HepG2 (cell line): ENCODE measurements around the gene BRCA1. TPM values are rescaled to one million over a fixed set of nuclear protein-coding genes. Genes with fewer than 3 reads are reported as not detected.
A peak's percentile ranks its signal among the peaks of the same experiment; 100 is the strongest.

ENCODE experiments used
- AGO1 ChIP-seq: fragments of 200-400 bp; formaldehyde crosslinking; IDR thresholded peaks from 2 replicates; pipeline ENCODE4 v1.6.1; 2017; ENCODE audit warnings: mild to moderate bottlenecking, low read depth, low read length, moderate library complexity; ENCODE audit not compliant: poor library complexity, severe bottlenecking
- CEBPB ChIP-seq: IDR thresholded peaks from 2 replicates; pipeline ENCODE4 v1.6.1; 2011; ENCODE audit warnings: low read depth, low read length, improper control_type of control experiment, borderline replicate concordance
- DR1 ChIP-seq: sonication (generic); formaldehyde crosslinking; IDR thresholded peaks from 2 replicates; pipeline ENCODE4 v1.8.0; 2021; ENCODE audit warnings: mild to moderate bottlenecking, missing genetic modification reagents, inconsistent platforms
- ELF3 ChIP-seq: IDR thresholded peaks from 2 replicates; pipeline ENCODE4 v1.6.1; 2016; ENCODE audit warnings: missing genetic modification reagents, missing compliant biosample characterization
- HDAC6 ChIP-seq: fragments of 200-600 bp; sonication (generic); IDR thresholded peaks from 2 replicates; pipeline ENCODE4 v1.7.0; 2017; ENCODE audit warnings: mild to moderate bottlenecking, antibody characterized with exemption, low read length, low read depth
- HOXA9 ChIP-seq: sonication (generic); formaldehyde crosslinking; IDR thresholded peaks from 2 replicates; pipeline ENCODE4 v1.8.1; 2022; ENCODE audit warnings: missing genetic modification reagents, mild to moderate bottlenecking, moderate library complexity, borderline replicate concordance
- KDM6A ChIP-seq: IDR thresholded peaks from 2 replicates; pipeline ENCODE4 v1.6.1; 2016; ENCODE audit warnings: low read depth
- MYC ChIP-seq: sonication (generic); formaldehyde crosslinking; IDR thresholded peaks from 2 replicates; pipeline ENCODE4 v1.9.0; 2021; ENCODE audit warnings: missing genetic modification reagents, borderline replicate concordance
- SOX13 ChIP-seq, 3 experiments: fragments of 450-650 bp in 1 of 3; sonication (generic) in 1 of 3; formaldehyde crosslinking in 1 of 3; IDR thresholded peaks in 2 of 3; conservative IDR thresholded peaks in 1 of 3; 2 replicates each; pipeline versions ENCODE4 v1.5.0 to v1.6.1; 2016 to 2020; ENCODE audit warnings: antibody characterized with exemption in 1 of 3, mild to moderate bottlenecking in 1 of 3, missing compliant biosample characterization in 1 of 3, missing genetic modification reagents in 1 of 3, moderate library complexity in 1 of 3
- SOX5 ChIP-seq: IDR thresholded peaks from 2 replicates; pipeline ENCODE4 v1.6.1; 2016; ENCODE audit warnings: borderline replicate concordance
- STAG1 ChIP-seq: sonication (generic); formaldehyde crosslinking; IDR thresholded peaks from 2 replicates; pipeline ENCODE4 v1.4.0; 2020; ENCODE audit warnings: missing genetic modification reagents
- TBL1XR1 ChIP-seq: fragments of 150-350 bp; IDR thresholded peaks from 2 replicates; pipeline ENCODE4 v1.6.1; 2014; ENCODE audit warnings: borderline replicate concordance, low read length; ENCODE audit not compliant: partially characterized antibody
- XBP1 ChIP-seq: sonication (generic); formaldehyde crosslinking; IDR thresholded peaks from 2 replicates; pipeline ENCODE4 v1.5.0; 2020; ENCODE audit warnings: missing genetic modification reagents
- ZFP82 ChIP-seq: sonication (generic); formaldehyde crosslinking; IDR thresholded peaks from 2 replicates; pipeline ENCODE4 v1.5.1; 2020; ENCODE audit warnings: mild to moderate bottlenecking, missing genetic modification reagents, borderline replicate concordance
- ZNF530 ChIP-seq: sonication (generic); formaldehyde crosslinking; IDR thresholded peaks from 2 replicates; pipeline ENCODE4 v1.5.0; 2020; ENCODE audit warnings: low read depth, mild to moderate bottlenecking, missing genetic modification reagents
- ZNF615 ChIP-seq: sonication (generic); formaldehyde crosslinking; IDR thresholded peaks from 2 replicates; pipeline ENCODE4 v1.5.0; 2020; ENCODE audit warnings: mild to moderate bottlenecking, missing genetic modification reagents, borderline replicate concordance
- polyA plus RNA-seq, 8 experiments: library from polyadenylated mRNA; depleted of rRNA in 3 of 8; stranded (reverse) in 7 of 8; unstranded in 1 of 8; fragments of >200 nt; fragmentation: Illumina TruSeq in 4 of 8; extraction: Trizol in 4 of 8; gene quantifications; 2 replicates each; pipeline versions ENCODE4 v1.2.1 to v1.2.3, GENCODE V29; 2011 to 2016; ENCODE audit warnings: low read depth in 4 of 8, missing spikeins in 1 of 8, mixed read lengths in 1 of 8; ENCODE audit not compliant: insufficient read depth in 1 of 8
- total RNA-seq, 5 experiments: library from RNA; depleted of rRNA; stranded (reverse); fragments of >200 nt; fragmentation: Illumina TruSeq; extraction: Trizol; gene quantifications; 2 replicates each; pipeline ENCODE4 v1.2.3, GENCODE V29; 2016; ENCODE audit warnings: low read depth in 1 of 5
- TF ChIP-seq, protein P1 (sequence below): sonication (generic); formaldehyde crosslinking; IDR thresholded peaks from 2 replicates; pipeline ENCODE4 v1.5.1; 2020; ENCODE audit warnings: mild to moderate bottlenecking, missing genetic modification reagents, borderline replicate concordance
- TF ChIP-seq, protein P2 (sequence below): sonication (generic); formaldehyde crosslinking; IDR thresholded peaks from 2 replicates; pipeline ENCODE4 v1.4.0; 2020; ENCODE audit warnings: missing genetic modification reagents, borderline replicate concordance
- TF ChIP-seq, protein P3 (sequence below): sonication (generic); formaldehyde crosslinking; IDR thresholded peaks from 2 replicates; pipeline ENCODE4 v1.5.1; 2020; ENCODE audit warnings: mild to moderate bottlenecking, missing genetic modification reagents

BRCA1 gene
- total and polyA plus RNA-seq, 2 of the 13 experiments (the other 11 are each of a cell fraction or from before 2014, with no cell fraction given) = 13.3 to 37.5 TPM

DNA sequence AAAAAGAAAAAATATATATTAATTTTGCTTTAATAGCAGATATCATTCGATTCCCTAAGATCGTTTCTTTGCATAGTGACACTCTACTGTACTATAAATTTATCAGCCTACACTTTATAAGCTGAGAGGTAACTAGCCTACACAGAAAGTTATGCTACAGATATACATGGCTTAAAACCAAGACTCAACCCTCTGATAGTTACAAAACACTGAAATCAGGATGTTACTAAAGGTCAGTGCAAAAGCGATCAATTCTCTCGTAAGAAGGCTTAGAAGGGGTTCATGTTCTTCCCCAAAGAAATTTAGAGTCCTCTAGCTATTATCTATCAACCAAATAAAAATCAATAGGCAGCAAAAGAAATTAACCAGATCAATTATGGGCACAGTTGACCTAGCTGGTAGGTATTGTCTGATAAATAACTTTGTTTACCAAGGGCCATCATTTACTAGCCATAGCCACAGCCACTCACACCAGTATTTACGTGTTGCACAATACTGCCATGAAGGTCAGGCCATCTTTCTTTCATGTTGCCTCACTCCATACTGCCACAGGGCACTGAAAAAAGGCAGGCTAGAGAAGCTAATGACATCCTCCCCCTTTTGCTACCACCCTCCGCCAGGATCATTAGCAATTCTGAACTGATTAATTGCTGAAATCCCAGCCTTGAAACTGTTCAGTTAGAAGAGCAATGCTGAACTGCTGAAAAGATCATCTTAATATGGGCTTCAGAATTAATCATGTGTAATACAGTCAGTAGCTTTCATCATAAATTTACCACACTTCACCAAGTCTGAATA lies 56.4 kb downstream of the BRCA1 start (continued):
- peak; percentile 10; the same call in 1 of the 2 replicates for TF ChIP-seq STAG1 (CRISPR knock-in tag)
- no peak for TF ChIP-seq ZNF615
- no peak for TF ChIP-seq MYC
- no peak for TF ChIP-seq ZNF530 (CRISPR knock-in tag)
- TF ChIP-seq HOXA9 = no peak
- no peak for TF ChIP-seq ZFP82 (CRISPR knock-in tag)
- TF ChIP-seq, protein P1, sequence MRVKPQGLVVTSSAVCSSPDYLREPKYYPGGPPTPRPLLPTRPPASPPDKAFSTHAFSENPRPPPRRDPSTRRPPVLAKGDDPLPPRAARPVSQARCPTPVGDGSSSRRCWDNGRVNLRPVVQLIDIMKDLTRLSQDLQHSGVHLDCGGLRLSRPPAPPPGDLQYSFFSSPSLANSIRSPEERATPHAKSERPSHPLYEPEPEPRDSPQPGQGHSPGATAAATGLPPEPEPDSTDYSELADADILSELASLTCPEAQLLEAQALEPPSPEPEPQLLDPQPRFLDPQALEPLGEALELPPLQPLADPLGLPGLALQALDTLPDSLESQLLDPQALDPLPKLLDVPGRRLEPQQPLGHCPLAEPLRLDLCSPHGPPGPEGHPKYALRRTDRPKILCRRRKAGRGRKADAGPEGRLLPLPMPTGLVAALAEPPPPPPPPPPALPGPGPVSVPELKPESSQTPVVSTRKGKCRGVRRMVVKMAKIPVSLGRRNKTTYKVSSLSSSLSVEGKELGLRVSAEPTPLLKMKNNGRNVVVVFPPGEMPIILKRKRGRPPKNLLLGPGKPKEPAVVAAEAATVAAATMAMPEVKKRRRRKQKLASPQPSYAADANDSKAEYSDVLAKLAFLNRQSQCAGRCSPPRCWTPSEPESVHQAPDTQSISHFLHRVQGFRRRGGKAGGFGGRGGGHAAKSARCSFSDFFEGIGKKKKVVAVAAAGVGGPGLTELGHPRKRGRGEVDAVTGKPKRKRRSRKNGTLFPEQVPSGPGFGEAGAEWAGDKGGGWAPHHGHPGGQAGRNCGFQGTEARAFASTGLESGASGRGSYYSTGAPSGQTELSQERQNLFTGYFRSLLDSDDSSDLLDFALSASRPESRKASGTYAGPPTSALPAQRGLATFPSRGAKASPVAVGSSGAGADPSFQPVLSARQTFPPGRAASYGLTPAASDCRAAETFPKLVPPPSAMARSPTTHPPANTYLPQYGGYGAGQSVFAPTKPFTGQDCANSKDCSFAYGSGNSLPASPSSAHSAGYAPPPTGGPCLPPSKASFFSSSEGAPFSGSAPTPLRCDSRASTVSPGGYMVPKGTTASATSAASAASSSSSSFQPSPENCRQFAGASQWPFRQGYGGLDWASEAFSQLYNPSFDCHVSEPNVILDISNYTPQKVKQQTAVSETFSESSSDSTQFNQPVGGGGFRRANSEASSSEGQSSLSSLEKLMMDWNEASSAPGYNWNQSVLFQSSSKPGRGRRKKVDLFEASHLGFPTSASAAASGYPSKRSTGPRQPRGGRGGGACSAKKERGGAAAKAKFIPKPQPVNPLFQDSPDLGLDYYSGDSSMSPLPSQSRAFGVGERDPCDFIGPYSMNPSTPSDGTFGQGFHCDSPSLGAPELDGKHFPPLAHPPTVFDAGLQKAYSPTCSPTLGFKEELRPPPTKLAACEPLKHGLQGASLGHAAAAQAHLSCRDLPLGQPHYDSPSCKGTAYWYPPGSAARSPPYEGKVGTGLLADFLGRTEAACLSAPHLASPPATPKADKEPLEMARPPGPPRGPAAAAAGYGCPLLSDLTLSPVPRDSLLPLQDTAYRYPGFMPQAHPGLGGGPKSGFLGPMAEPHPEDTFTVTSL (CRISPR knock-in tag) = peak; percentile 97
- TF ChIP-seq ELF3 (CRISPR knock-in tag) = peak; percentile 91
- TF ChIP-seq, protein P2, sequence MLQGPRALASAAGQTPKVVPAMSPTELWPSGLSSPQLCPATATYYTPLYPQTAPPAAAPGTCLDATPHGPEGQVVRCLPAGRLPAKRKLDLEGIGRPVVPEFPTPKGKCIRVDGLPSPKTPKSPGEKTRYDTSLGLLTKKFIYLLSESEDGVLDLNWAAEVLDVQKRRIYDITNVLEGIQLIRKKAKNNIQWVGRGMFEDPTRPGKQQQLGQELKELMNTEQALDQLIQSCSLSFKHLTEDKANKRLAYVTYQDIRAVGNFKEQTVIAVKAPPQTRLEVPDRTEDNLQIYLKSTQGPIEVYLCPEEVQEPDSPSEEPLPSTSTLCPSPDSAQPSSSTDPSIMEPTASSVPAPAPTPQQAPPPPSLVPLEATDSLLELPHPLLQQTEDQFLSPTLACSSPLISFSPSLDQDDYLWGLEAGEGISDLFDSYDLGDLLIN (CRISPR knock-in tag) = no peak
- TF ChIP-seq TBL1XR1 = peak; percentile 89
- TF ChIP-seq, protein P3, sequence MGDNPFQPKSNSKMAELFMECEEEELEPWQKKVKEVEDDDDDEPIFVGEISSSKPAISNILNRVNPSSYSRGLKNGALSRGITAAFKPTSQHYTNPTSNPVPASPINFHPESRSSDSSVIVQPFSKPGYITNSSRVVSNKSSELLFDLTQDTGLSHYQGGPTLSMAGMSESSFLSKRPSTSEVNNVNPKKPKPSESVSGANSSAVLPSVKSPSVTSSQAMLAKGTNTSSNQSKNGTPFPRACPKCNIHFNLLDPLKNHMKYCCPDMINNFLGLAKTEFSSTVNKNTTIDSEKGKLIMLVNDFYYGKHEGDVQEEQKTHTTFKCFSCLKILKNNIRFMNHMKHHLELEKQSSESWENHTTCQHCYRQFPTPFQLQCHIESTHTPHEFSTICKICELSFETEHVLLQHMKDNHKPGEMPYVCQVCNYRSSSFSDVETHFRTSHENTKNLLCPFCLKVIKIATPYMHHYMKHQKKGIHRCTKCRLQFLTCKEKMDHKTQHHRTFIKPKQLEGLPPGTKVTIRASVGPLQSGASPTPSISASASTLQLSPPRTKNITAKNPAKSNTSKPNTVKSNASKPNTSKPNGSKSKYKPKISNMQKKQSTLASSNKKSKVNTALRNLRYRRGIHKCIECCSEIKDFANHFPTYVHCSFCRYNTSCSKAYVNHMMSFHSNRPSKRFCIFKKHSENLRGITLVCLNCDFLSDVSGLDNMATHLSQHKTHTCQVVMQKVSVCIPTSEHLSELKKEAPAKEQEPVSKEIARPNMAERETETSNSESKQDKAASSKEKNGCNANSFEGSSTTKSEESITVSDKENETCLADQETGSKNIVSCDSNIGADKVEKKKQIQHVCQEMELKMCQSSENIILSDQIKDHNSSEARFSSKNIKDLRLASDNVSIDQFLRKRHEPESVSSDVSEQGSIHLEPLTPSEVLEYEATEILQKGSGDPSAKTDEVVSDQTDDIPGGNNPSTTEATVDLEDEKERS (CRISPR knock-in tag) = peak; percentile 72; the same call in 1 of the 2 replicates
- peak; percentile 81 for TF ChIP-seq SOX13 (IDR thresholded peaks at IDR 0.05)
- peak in 1 of 2 experiments; percentile 96; a peak in 2 of 4 replicates for TF ChIP-seq SOX13 (CRISPR knock-in tag; conservative IDR thresholded peaks at IDR 0.05 in 1 of 2, IDR thresholded peaks at IDR 0.05 in 1 of 2)
- peak; percentile 94 for TF ChIP-seq SOX5
- TF ChIP-seq KDM6A (CRISPR knock-in tag) = peak; percentile 96
- TF ChIP-seq DR1 (CRISPR knock-in tag) = no peak
- TF ChIP-seq CEBPB = peak; percentile 100
- no peak for TF ChIP-seq XBP1 (CRISPR knock-in tag)
- no peak for TF ChIP-seq HDAC6
- TF ChIP-seq AGO1 = no peak
